GM18873 (cell line): Measurements from ENCODE around the gene CCDC142.
"Not testable (repeated sequence)": the region's sequence is repeated elsewhere in the genome, so short reads cannot be mapped to it uniquely, and the experiment has no call there.

Experiments
- ATAC-seq: cut with Tn5 transposase; IDR thresholded peaks from one replicate; pipeline ENCODE4 v1.9.1; 2021; ENCODE audit warnings: mild to moderate bottlenecking, moderate library complexity, moderate number of reproducible peaks; ENCODE audit not compliant: unreplicated experiment, low FRiP score

The CCDC142 gene

GRCh38 chr2:74499940-74500577 lies 17.3 kb upstream of the CCDC142 start:
- no peak for ATAC-seq

GRCh38 chr2:74499267-74499939 lies 16.6 kb upstream of the CCDC142 start, which contains the start of gene LBX2:
Gene LBX2, minus strand, starts transcription at chr2:74499603. Its CDS starts 66 bp downstream, at chr2:74499537.
- no peak for ATAC-seq

DNA sequence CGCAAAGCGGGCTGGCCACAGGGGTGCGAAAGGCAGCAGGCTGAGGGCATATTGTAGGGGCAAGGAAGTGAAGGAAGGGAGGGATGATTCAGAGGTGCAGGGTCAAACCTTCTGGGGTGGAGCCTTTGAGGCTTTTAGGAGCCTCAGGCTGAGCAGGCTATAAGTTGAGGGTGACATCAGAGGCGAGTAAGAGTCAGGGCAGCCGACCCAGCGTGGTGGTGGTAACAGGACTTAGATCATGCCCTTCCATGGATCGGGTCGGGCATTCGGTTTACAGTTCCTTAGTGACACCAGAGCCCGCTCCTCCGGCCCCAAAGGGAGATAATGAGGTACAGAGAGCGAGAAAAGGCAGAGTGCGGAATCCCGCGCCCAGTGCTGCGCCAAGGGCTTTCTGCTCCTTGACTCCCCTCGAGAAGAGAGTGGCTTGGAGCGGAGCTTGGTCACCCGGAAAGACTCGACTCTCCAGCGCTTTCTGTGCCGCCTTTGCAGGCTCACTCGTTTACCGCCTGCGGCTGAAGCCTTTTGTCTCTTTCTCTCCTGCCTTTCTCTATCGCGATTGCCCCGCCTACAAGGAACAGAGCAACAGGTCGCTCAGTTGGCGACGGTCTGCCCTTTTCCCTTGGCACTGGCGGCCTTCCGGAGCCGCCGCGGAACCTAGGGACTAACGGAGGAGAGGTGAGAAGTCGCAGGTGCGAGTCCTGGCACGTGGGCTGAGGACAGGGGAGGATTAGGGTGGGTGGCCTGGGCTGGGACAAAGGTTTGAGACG lies 15.9 kb upstream of the CCDC142 start:
- ATAC-seq, result no peak

- ATAC-seq, result no peak
Measured at GRCh38 chr2:74497777-74498499, 15.1 kb upstream of the CCDC142 start.

DNA sequence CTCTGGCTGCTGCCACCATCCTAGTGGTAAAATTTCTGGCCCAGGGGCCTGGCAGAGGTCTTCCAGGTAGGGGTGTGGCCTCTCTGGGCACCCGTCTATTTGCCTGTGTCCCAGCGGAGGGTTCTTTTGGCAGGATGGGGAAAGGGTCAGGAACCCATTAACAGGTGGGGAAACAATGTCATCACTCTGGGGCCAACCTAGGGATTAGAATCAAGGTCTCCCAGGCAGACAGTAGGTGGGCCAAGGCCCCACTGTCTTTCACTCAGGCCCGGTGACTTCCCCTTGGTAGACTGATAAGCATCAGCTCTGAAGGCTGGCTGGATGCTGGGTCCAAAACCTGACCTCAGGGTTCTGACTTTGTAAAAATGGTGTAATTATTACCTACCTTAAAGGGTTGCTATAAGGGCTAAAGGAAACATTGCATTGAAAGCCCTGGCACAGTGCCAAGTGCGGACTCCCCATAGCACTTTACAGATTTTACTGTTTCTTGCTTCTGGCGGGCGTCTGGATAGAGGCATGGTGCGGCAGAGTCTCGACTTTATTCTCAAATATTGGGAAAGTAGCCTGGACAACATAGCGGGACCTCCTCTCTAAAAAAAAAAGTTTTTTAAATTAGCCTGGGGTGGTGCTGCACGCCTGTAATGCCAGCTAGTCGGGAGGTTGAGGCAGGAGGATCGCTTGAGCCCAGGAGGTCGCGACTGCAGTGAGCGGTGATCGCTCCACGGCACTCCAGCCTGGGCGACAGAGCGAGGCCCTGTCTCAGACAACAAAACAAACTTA lies 14.4 kb upstream of the CCDC142 start:
- no peak for ATAC-seq

- no peak for ATAC-seq
Measured at GRCh38 chr2:74495440-74495839, 12.6 kb upstream of the CCDC142 start.

GRCh38 chr2:74493546-74493945 lies 10.7 kb upstream of the CCDC142 start:
- no peak for ATAC-seq

DNA sequence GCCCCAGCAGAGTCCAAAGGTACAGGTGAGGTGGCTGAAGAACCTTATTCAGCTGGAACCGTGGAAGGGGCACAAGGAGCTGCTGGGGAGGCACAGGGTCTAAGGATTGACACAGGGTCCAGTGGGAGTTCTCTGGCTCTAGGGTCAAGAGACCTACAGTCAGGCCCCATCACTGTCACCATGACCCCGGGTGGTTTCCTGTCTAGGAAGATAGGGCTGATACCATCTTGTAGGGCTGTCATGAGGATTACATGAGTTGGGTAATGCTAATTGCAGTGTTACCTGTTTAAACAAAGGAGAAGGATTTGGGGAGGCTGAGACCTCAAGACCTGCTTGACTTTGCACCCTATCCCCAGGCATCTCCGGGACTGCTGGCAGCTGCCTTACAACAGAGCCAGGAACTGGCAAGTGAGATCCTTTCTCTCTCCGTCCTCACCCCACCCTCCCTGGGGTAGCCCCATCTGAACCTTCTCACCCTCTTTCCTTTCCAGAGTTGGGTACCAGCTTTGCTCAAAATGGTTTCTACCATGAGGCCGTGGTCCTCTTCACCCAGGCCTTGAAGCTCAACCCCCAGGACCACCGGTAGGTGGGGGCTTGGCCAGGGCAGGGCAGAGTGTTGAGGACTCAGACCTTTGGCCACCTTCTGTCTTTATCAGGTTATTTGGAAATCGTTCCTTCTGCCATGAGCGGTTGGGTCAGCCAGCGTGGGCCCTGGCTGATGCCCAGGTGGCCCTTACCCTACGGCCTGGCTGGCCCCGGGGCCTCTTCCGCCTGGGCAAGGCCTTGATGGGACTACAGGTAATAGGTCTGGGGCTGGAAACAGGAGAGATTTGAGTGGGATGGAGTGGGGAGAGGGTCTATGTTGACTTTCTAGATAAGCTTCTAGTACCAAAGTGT lies 9.1 kb upstream of the CCDC142 start:
- no peak for ATAC-seq

DNA sequence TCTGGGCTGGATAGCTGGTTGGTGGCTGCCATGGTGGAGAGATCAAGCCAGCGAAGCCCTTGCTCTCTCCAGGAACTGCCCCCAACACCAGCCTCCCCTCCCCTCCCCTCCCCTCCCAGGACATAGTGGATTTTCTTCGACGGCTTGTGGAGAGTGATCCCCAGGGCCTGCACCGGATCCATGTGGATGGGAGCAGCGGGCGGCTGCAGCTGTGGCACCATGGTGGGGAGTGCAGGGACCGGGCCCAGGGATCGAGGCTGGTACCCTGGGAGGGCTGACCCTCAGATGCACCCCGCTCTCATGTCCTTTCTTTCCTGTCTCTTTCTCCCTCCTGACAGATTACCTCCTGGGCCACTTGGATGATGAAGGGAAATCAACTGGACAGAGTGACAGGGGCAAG lies 7.1 kb upstream of the CCDC142 start:
- ATAC-seq, result no peak

- ATAC-seq, result no peak
Measured at GRCh38 chr2:74488643-74489481, 6.1 kb upstream of the CCDC142 start.

- ATAC-seq, result no peak
Measured at GRCh38 chr2:74486141-74486540, 3.3 kb upstream of the CCDC142 start.

- ATAC-seq, result not testable (repeated sequence)
Measured at GRCh38 chr2:74483675-74484164, 922 bp upstream of the CCDC142 start.

GRCh38 chr2:74481961-74482800 lies 617 bp downstream of the CCDC142 start:
- peak; percentile 29 for ATAC-seq

DNA sequence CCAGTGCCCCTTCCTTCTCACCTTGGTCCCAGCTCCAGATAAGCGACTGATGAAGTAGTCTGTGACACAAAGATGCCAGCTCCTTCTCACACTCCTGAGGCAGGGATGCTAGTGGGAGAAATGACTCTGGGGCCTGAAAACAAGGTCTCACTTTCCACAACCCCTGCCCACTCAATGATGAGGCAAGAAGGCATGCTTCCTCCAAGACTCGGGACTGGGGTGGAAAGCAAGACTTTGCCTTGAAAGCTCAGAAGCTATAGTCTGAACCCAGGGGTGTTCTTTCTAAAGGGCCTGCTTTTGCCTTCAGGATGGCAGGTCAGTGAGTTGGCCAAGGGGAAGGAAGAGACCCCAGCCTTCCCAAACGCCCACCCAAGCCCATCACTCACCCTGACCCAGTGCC lies 1.4 kb downstream of the CCDC142 start:
- ATAC-seq, result no peak

DNA sequence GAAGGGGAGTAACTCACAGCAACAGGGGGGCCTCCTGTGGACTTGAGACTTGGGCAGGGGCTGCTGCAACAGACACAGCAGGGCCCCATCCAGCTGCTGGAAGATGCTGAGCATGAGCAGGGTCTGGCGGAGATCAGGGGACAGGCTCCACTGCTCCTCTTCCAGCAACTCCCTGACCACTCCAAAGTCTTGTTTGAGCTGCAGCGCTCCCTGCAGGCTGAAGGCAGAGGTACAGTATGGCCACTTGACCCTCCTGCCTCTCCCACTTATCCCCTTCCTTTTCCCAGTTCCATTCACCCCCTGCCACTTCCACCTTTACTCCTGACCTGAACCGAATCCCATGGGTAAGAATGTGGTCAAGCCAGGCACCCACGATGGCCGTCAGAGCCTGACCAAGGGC lies 7.9 kb downstream of the CCDC142 start:
- no peak for ATAC-seq

- ATAC-seq, result no peak
Measured at GRCh38 chr2:74474481-74474880, 8.3 kb downstream of the CCDC142 start.

- no peak for ATAC-seq
Measured at GRCh38 chr2:74472945-74473258, 9.9 kb downstream of the CCDC142 start.
